HepG2 (cell line): ENCODE results near the gene FMNL2. TPM values are rescaled to one million over a fixed set of nuclear protein-coding genes. Genes with fewer than 3 reads are reported as not detected.
A peak's percentile ranks its signal among the peaks of the same experiment; 100 is the strongest.

Source experiments
- ARID2 ChIP-seq: sonication (generic); formaldehyde crosslinking; IDR thresholded peaks from 2 replicates; pipeline ENCODE4 v1.8.1; 2022; ENCODE audit warnings: mild to moderate bottlenecking, missing genetic modification reagents, borderline replicate concordance
- ARID5B ChIP-seq: IDR thresholded peaks from 2 replicates; pipeline ENCODE4 v1.4.0; 2020; ENCODE audit warnings: mild to moderate bottlenecking, missing genetic modification reagents
- CENPT ChIP-seq: sonication (generic); formaldehyde crosslinking; IDR thresholded peaks from 2 replicates; pipeline ENCODE4 v1.8.0; 2022; ENCODE audit warnings: low read depth, mild to moderate bottlenecking, moderate library complexity, missing genetic modification reagents
- CREB3 ChIP-seq: sonication (generic); formaldehyde crosslinking; IDR thresholded peaks from 2 replicates; pipeline ENCODE4 v1.5.0; 2020; ENCODE audit warnings: missing genetic modification reagents
- DR1 ChIP-seq: sonication (generic); formaldehyde crosslinking; IDR thresholded peaks from 2 replicates; pipeline ENCODE4 v1.8.0; 2021; ENCODE audit warnings: mild to moderate bottlenecking, missing genetic modification reagents, inconsistent platforms
- GATAD1 ChIP-seq: IDR thresholded peaks from 2 replicates; pipeline ENCODE4 v1.6.1; 2016; ENCODE audit warnings: missing genetic modification reagents, missing compliant biosample characterization
- KLF13 ChIP-seq: sonication (generic); formaldehyde crosslinking; IDR thresholded peaks from 2 replicates; pipeline ENCODE4 v1.4.0; 2020; ENCODE audit warnings: mild to moderate bottlenecking, missing genetic modification reagents
- NFKBIZ ChIP-seq: IDR thresholded peaks from 2 replicates; pipeline ENCODE4 v1.6.1; 2018; ENCODE audit warnings: missing genetic modification reagents, missing compliant biosample characterization
- NRL ChIP-seq: sonication (generic); formaldehyde crosslinking; IDR thresholded peaks from 2 replicates; pipeline ENCODE4 v1.5.0; 2020; ENCODE audit warnings: missing genetic modification reagents, mild to moderate bottlenecking, moderate library complexity, borderline replicate concordance
- RFXANK ChIP-seq: IDR thresholded peaks from 2 replicates; pipeline ENCODE4 v1.6.1; 2016
- SP4 ChIP-seq: sonication (generic); formaldehyde crosslinking; IDR thresholded peaks from 2 replicates; pipeline ENCODE4 v1.8.1; 2023; ENCODE audit warnings: mild to moderate bottlenecking, missing genetic modification reagents
- SPEN ChIP-seq: sonication (generic); formaldehyde crosslinking; IDR thresholded peaks from 2 replicates; pipeline ENCODE4 v1.5.1; 2020; ENCODE audit warnings: low read depth, mild to moderate bottlenecking, missing genetic modification reagents
- THAP7 ChIP-seq: sonication (generic); formaldehyde crosslinking; IDR thresholded peaks from 2 replicates; pipeline ENCODE4 v1.8.1; 2023; ENCODE audit warnings: mild to moderate bottlenecking, missing genetic modification reagents
- YEATS4 ChIP-seq: sonication (generic); formaldehyde crosslinking; IDR thresholded peaks from 2 replicates; pipeline ENCODE4 v1.4.0; 2020; ENCODE audit warnings: missing genetic modification reagents, borderline replicate concordance
- ZMAT5 ChIP-seq: sonication (generic); formaldehyde crosslinking; IDR thresholded peaks from 2 replicates; pipeline ENCODE4 v1.5.0; 2020; ENCODE audit warnings: mild to moderate bottlenecking, low read depth, missing genetic modification reagents, borderline replicate concordance
- ZNF20 ChIP-seq: sonication (generic); formaldehyde crosslinking; IDR thresholded peaks from 2 replicates; pipeline ENCODE4 v1.4.0; 2020; ENCODE audit warnings: mild to moderate bottlenecking, moderate library complexity, missing genetic modification reagents
- ZNF276 ChIP-seq: sonication (generic); formaldehyde crosslinking; IDR thresholded peaks from 2 replicates; pipeline ENCODE4 v1.4.0; 2020; ENCODE audit warnings: mild to moderate bottlenecking, low read depth, missing genetic modification reagents
- ZNF367 ChIP-seq: sonication (generic); formaldehyde crosslinking; IDR thresholded peaks from 2 replicates; pipeline ENCODE4 v1.4.0; 2020; ENCODE audit warnings: missing genetic modification reagents, borderline replicate concordance
- ZNF430 ChIP-seq: sonication (generic); formaldehyde crosslinking; IDR thresholded peaks from 2 replicates; pipeline ENCODE4 v1.9.0; 2021; ENCODE audit warnings: mild to moderate bottlenecking, missing genetic modification reagents
- ZNF556 ChIP-seq: sonication (generic); formaldehyde crosslinking; IDR thresholded peaks from 2 replicates; pipeline ENCODE4 v1.4.0; 2020; ENCODE audit warnings: mild to moderate bottlenecking, missing genetic modification reagents, borderline replicate concordance
- ZNF557 ChIP-seq: sonication (generic); formaldehyde crosslinking; IDR thresholded peaks from 2 replicates; pipeline ENCODE4 v1.4.0; 2020; ENCODE audit warnings: missing genetic modification reagents
- polyA plus RNA-seq, 8 experiments: library from polyadenylated mRNA; depleted of rRNA in 3 of 8; stranded (reverse) in 7 of 8; unstranded in 1 of 8; fragments of >200 nt; fragmentation: Illumina TruSeq in 4 of 8; extraction: Trizol in 4 of 8; gene quantifications; 2 replicates each; pipeline versions ENCODE4 v1.2.1 to v1.2.3, GENCODE V29; 2011 to 2016; ENCODE audit warnings: low read depth in 4 of 8, missing spikeins in 1 of 8, mixed read lengths in 1 of 8; ENCODE audit not compliant: insufficient read depth in 1 of 8
- total RNA-seq, 5 experiments: library from RNA; depleted of rRNA; stranded (reverse); fragments of >200 nt; fragmentation: Illumina TruSeq; extraction: Trizol; gene quantifications; 2 replicates each; pipeline ENCODE4 v1.2.3, GENCODE V29; 2016; ENCODE audit warnings: low read depth in 1 of 5

The FMNL2 gene
- total and polyA plus RNA-seq, 2 of the 13 experiments (the other 11 are each of a cell fraction or from before 2014, with no cell fraction given), result 66.5 to 67.7 TPM

- TF ChIP-seq ARID5B (CRISPR knock-in tag), result peak; percentile 100
- TF ChIP-seq THAP7 (CRISPR knock-in tag), result no peak
- 0 out of 2 replicates have a peak, but pooled peaks have one; percentile 84 for TF ChIP-seq ZNF557 (CRISPR knock-in tag)
- peak; percentile 97 for TF ChIP-seq ZNF556
- TF ChIP-seq CENPT (CRISPR knock-in tag), result no peak
- TF ChIP-seq GATAD1 (CRISPR knock-in tag), result peak; percentile 80
- TF ChIP-seq ZNF367, result no peak
- TF ChIP-seq ZNF20 (CRISPR knock-in tag), result no peak
- peak; percentile 66 for TF ChIP-seq ZNF430 (CRISPR knock-in tag)
- no peak for TF ChIP-seq NRL
- TF ChIP-seq KLF13 (CRISPR knock-in tag), result no peak
- TF ChIP-seq YEATS4 (CRISPR knock-in tag), result peak; percentile 75; the same call in 1 of the 2 replicates
- peak; percentile 92 for TF ChIP-seq NFKBIZ (CRISPR knock-in tag)
- no peak for TF ChIP-seq ZMAT5 (CRISPR knock-in tag)
- TF ChIP-seq RFXANK, result no peak; the same call in 1 of the 2 replicates
- no peak for TF ChIP-seq DR1 (CRISPR knock-in tag)
- no peak for TF ChIP-seq SP4 (CRISPR knock-in tag)
- TF ChIP-seq CREB3, result no peak
- TF ChIP-seq ZNF276 (CRISPR knock-in tag), result peak; percentile 62; the same call in 1 of the 2 replicates
- TF ChIP-seq ARID2 (CRISPR knock-in tag), result peak; percentile 82; the same call in 1 of the 2 replicates
- peak; percentile 89 for TF ChIP-seq SPEN
These were observed 75.2 kb downstream of the FMNL2 start (continued) for GRCh38 chr2:152410165-152410597.
